Measurements from ENCODE around the gene COL9A1.

DNA sequence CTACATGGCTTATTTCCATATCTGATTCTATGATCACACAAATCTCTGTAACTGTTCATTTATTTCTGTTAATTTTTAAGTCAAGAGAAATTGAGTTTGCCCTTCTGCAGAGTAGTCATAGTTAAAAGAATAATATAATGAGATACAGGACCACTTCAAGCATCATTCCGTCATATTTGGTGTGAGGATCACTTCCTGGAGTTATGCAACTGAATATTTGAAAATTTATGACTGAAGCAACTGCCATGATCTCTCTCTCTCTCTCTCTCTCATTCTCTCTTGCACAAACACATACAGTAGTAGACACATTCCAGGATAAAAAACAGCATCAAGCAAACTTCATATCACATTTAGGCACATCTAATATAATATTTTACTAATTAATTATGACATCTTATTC lies 116.4 kb downstream of the COL9A1 start:
- TF ChIP-seq POLR2A (IDR thresholded peaks at IDR 0.05; ENCODE audit: control extremely low read depth in 1 of 2, low read depth in 2 of 2, low read length in 2 of 2), result no peak
- TF ChIP-seq, protein P1, sequence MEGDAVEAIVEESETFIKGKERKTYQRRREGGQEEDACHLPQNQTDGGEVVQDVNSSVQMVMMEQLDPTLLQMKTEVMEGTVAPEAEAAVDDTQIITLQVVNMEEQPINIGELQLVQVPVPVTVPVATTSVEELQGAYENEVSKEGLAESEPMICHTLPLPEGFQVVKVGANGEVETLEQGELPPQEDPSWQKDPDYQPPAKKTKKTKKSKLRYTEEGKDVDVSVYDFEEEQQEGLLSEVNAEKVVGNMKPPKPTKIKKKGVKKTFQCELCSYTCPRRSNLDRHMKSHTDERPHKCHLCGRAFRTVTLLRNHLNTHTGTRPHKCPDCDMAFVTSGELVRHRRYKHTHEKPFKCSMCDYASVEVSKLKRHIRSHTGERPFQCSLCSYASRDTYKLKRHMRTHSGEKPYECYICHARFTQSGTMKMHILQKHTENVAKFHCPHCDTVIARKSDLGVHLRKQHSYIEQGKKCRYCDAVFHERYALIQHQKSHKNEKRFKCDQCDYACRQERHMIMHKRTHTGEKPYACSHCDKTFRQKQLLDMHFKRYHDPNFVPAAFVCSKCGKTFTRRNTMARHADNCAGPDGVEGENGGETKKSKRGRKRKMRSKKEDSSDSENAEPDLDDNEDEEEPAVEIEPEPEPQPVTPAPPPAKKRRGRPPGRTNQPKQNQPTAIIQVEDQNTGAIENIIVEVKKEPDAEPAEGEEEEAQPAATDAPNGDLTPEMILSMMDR (IDR thresholded peaks at IDR 0.05; ENCODE audit: control extremely low read depth in 1 of 3, insufficient read depth in 1 of 3, low read depth in 1 of 3, low read length in 3 of 3), result no peak
